IMR-90 (cell line): Measurements from ENCODE around the gene LAMA4. TPM values are rescaled to one million over a fixed set of nuclear protein-coding genes. Genes with fewer than 3 reads are reported as not detected.

Experiments
- ATAC-seq: fragments of 200-7000 bp; cut with Tn5 transposase; 2 replicates; pipeline ENCODE4 v1.9.1; 2020; ENCODE audit warnings: low read depth, mild to moderate bottlenecking, moderate library complexity
- BruUV-seq: library from RNA; stranded (reverse); fragments of 400-500 nt; replicated peaks from 2 replicates; lab custom pipeline; 2021; lab: Mats Ljungman, UMichigan
- CTCF ChIA-PET: fragments of 300-600 bp; formaldehyde crosslinking; extraction: SDS; loops from one replicate; lab custom pipeline; 2021; ENCODE audit warnings: antibody characterized with exemption; lab: Yijun Ruan, JAX
- POLR2A ChIA-PET: fragments of 300-600 bp; sonication (Branson Sonifier 250); formaldehyde crosslinking; loops from one replicate; lab custom pipeline; 2022; ENCODE audit warnings: antibody characterized with exemption; ENCODE audit not compliant: unreplicated experiment; lab: Charles Lee
- DNase-seq: peaks from one replicate; pipeline ENCODE4 v3.0.0; 2013
- H2AFZ ChIP-seq: replicated peaks from 2 replicates; pipeline ENCODE3; 2013; ENCODE audit warnings: low read length, mild to moderate bottlenecking; ENCODE audit not compliant: poor library complexity
- H2AK5ac ChIP-seq: 2 replicates; pipeline ENCODE4 v1.6.1; 2013; ENCODE audit warnings: low read depth, low read length, inconsistent platforms
- H2AK9ac ChIP-seq: replicated peaks from 2 replicates; pipeline ENCODE3; 2013; ENCODE audit warnings: mild to moderate bottlenecking, low read depth, low read length, moderate library complexity; ENCODE audit not compliant: poor library complexity
- H2BK120ac ChIP-seq: 2 replicates; pipeline ENCODE4 v1.6.1; 2013; ENCODE audit warnings: low read depth, low read length, inconsistent platforms
- H2BK15ac ChIP-seq: 3 replicates; pipeline ENCODE4 v1.6.1; 2013; ENCODE audit warnings: low read depth, low read length, inconsistent platforms
- H2BK20ac ChIP-seq: 2 replicates; pipeline ENCODE4 v1.6.1; 2013; ENCODE audit warnings: low read depth, mild to moderate bottlenecking, inconsistent platforms, low read length, moderate library complexity
- H2BK5ac ChIP-seq: 2 replicates; pipeline ENCODE4 v1.6.1; 2013; ENCODE audit warnings: mild to moderate bottlenecking, low read depth, low read length, inconsistent platforms; ENCODE audit not compliant: poor library complexity, severe bottlenecking
- H3K14ac ChIP-seq: replicated peaks from 2 replicates; pipeline ENCODE4 v1.6.1; 2013; ENCODE audit warnings: low read depth, low read length, inconsistent platforms
- H3K18ac ChIP-seq: 2 replicates; pipeline ENCODE4 v1.6.1; 2013; ENCODE audit warnings: low read depth, low read length, control low read depth
- H3K23ac ChIP-seq: 2 replicates; pipeline ENCODE4 v1.6.1; 2013; ENCODE audit warnings: low read depth, low read length, inconsistent platforms
- H3K27ac ChIP-seq: 2 replicates; pipeline ENCODE4 v1.5.1; 2013; ENCODE audit warnings: mild to moderate bottlenecking, control low read depth, low read length; ENCODE audit not compliant: insufficient read depth
- H3K27me3 ChIP-seq: 2 replicates; pipeline ENCODE4 v1.6.1; 2013; ENCODE audit warnings: low read length; ENCODE audit not compliant: control insufficient read depth, insufficient read depth
- H3K36me3 ChIP-seq: 2 replicates; pipeline ENCODE4 v1.6.1; 2013; ENCODE audit warnings: low read length, mixed read lengths; ENCODE audit not compliant: control insufficient read depth, insufficient read depth
- H3K4ac ChIP-seq: 2 replicates; pipeline ENCODE4 v1.6.1; 2013; ENCODE audit warnings: low read depth, low read length, inconsistent platforms
- H3K4me1 ChIP-seq: 2 replicates; pipeline ENCODE4 v1.6.1; 2013; ENCODE audit warnings: low read length, mixed read lengths; ENCODE audit not compliant: control insufficient read depth, insufficient read depth
- H3K4me2 ChIP-seq: 2 replicates; pipeline ENCODE4 v1.6.1; 2013; ENCODE audit warnings: low read depth, mild to moderate bottlenecking, control low read depth, low read length, moderate library complexity
- H3K4me3 ChIP-seq: 2 replicates; pipeline ENCODE4 v1.5.1; 2013; ENCODE audit warnings: low read depth, mild to moderate bottlenecking, control low read depth, low read length, moderate library complexity; ENCODE audit not compliant: insufficient read depth
- H3K56ac ChIP-seq: 2 replicates; pipeline ENCODE4 v1.6.1; 2013; ENCODE audit warnings: low read length, inconsistent platforms; ENCODE audit not compliant: insufficient read depth; ENCODE audit errors: extremely low read depth
- H3K79me1 ChIP-seq, 2 experiments: 2 replicates each; pipeline ENCODE4 v1.6.1; 2013; ENCODE audit warnings: low read length in 2 of 2, inconsistent platforms in 1 of 2, low read depth in 1 of 2
- H3K9ac ChIP-seq: 2 replicates; pipeline ENCODE4 v1.6.1; 2013; ENCODE audit warnings: low read depth, low read length, control low read depth
- H3K9me1 ChIP-seq: 2 replicates; pipeline ENCODE4 v1.6.1; 2013; ENCODE audit warnings: low read length, inconsistent platforms; ENCODE audit not compliant: insufficient read depth
- H3K9me3 ChIP-seq: 2 replicates; pipeline ENCODE4 v1.6.1; 2013; ENCODE audit warnings: low read length; ENCODE audit not compliant: control insufficient read depth, insufficient read depth
- H4K20me1 ChIP-seq: 2 replicates; pipeline ENCODE4 v1.6.1; 2013; ENCODE audit warnings: low read length, inconsistent platforms; ENCODE audit not compliant: insufficient read depth
- H4K5ac ChIP-seq: 2 replicates; pipeline ENCODE4 v1.6.1; 2013; ENCODE audit warnings: mild to moderate bottlenecking, low read depth, low read length, control low read depth
- H4K8ac ChIP-seq, 2 experiments: 2 replicates each; pipeline ENCODE4 v1.6.1; 2013; ENCODE audit warnings: low read depth in 2 of 2, low read length in 2 of 2, control low read depth in 1 of 2, inconsistent platforms in 1 of 2
- H4K91ac ChIP-seq: 2 replicates; pipeline ENCODE4 v1.6.1; 2013; ENCODE audit warnings: low read depth, low read length, inconsistent platforms; ENCODE audit not compliant: insufficient read depth
- BHLHE40 ChIP-seq: fragments of 150-350 bp; IDR thresholded peaks from 2 replicates; pipeline ENCODE4 v1.6.1; 2016; ENCODE audit warnings: mild to moderate bottlenecking, low read depth, low read length
- CEBPB ChIP-seq: IDR thresholded peaks from 2 replicates; pipeline ENCODE4 v1.6.1; 2012; ENCODE audit warnings: low read depth, low read length, improper control_type of control experiment
- CHD1 ChIP-seq: IDR thresholded peaks from 2 replicates; pipeline ENCODE4 v1.6.1; 2012; ENCODE audit warnings: low read depth, low read length, improper control_type of control experiment
- CTCF ChIP-seq: conservative IDR thresholded peaks from 2 replicates; pipeline ENCODE4 v1.5.1; 2012; ENCODE audit warnings: mild to moderate bottlenecking, low read depth, low read length, improper control_type of control experiment
- FOS ChIP-seq: fragments of 150-350 bp; IDR thresholded peaks from 2 replicates; pipeline ENCODE4 v1.6.1; 2016; ENCODE audit warnings: low read depth, low read length
- MAFK ChIP-seq: IDR thresholded peaks from 2 replicates; pipeline ENCODE4 v1.6.1; 2012; ENCODE audit warnings: low read depth, low read length, improper control_type of control experiment
- MAZ ChIP-seq: IDR thresholded peaks from 2 replicates; pipeline ENCODE4 v1.6.1; 2012; ENCODE audit warnings: low read depth, mild to moderate bottlenecking, low read length, improper control_type of control experiment, moderate library complexity, borderline replicate concordance
- MXI1 ChIP-seq: IDR thresholded peaks from 2 replicates; pipeline ENCODE4 v1.6.1; 2012; ENCODE audit warnings: low read depth, mild to moderate bottlenecking, low read length, moderate library complexity, borderline replicate concordance
- NFE2L2 ChIP-seq: fragments of 150-350 bp; IDR thresholded peaks from 2 replicates; pipeline ENCODE4 v1.6.1; 2016; ENCODE audit warnings: low read depth, mild to moderate bottlenecking, low read length
- POLR2A ChIP-seq: IDR thresholded peaks from 2 replicates; pipeline ENCODE4 v1.6.1; 2012; ENCODE audit warnings: mild to moderate bottlenecking, low read depth, low read length
- RAD21 ChIP-seq: IDR thresholded peaks from 2 replicates; pipeline ENCODE4 v1.6.1; 2012; ENCODE audit warnings: low read length, improper control_type of control experiment
- RCOR1 ChIP-seq: IDR thresholded peaks from 2 replicates; pipeline ENCODE4 v1.6.1; 2012; ENCODE audit warnings: mild to moderate bottlenecking, low read length, improper control_type of control experiment; ENCODE audit not compliant: insufficient replicate concordance
- RFX5 ChIP-seq: IDR thresholded peaks from 2 replicates; pipeline ENCODE4 v1.8.0; 2012; ENCODE audit warnings: low read depth, mild to moderate bottlenecking, low read length, moderate library complexity
- SMC3 ChIP-seq: fragments of 150-350 bp; IDR thresholded peaks from 2 replicates; pipeline ENCODE4 v1.6.1; 2016; ENCODE audit warnings: low read depth, mild to moderate bottlenecking, antibody characterized with exemption, low read length, moderate library complexity
- WGBS, 2 experiments: methylation state at CpG; one replicate each; pipeline versions ENCODE4 v1.1.5 to v1.1.7; 2013; ENCODE audit warnings: missing lambda C conversion rate in 2 of 2; ENCODE audit not compliant: insufficient read length in 1 of 2; ENCODE audit errors: extremely low coverage in 2 of 2; 5-methylcytosine and 5-hydroxymethylcytosine counted together
- dilution Hi-C: fragments of 300-500 bp; cut with HindIII; formaldehyde crosslinking; loops from one replicate; pipeline ENCODE4 v1.14.3; 2018; ENCODE audit warnings: low sequenced_read_pairs; ENCODE audit not compliant: unreplicated experiment
- in situ Hi-C: fragments of 300-500 bp; cut with MboI; formaldehyde crosslinking; loops from 3 replicates; pipeline ENCODE4 v1.14.3; 2019; ENCODE audit warnings: low sequenced_read_pairs, inconsistent platforms, mixed read lengths
- intact Hi-C: fragments of 100-400 bp; cut with micrococcal nuclease; formaldehyde crosslinking; loops from 2 replicates; pipeline ENCODE4 v1.10.0; 2022
- polyA plus RNA-seq, 3 experiments: library from polyadenylated mRNA; depleted of rRNA; stranded (reverse); fragments of >200 nt; gene quantifications; 2 replicates each; pipeline ENCODE4 v1.2.3, GENCODE V29; 2012; ENCODE audit warnings: low replicate concordance in 1 of 3
- total RNA-seq: library from RNA; depleted of rRNA; stranded (reverse); fragments of >200 nt; gene quantifications from 2 replicates; pipeline ENCODE4 v1.2.3, GENCODE V29; 2012
- TF ChIP-seq, protein P1 (sequence below): fragments of 150-350 bp; IDR thresholded peaks from 2 replicates; pipeline ENCODE4 v1.6.1; 2017; ENCODE audit warnings: mild to moderate bottlenecking, antibody characterized with exemption, low read length, low read depth
- TF ChIP-seq, protein P2 (sequence below): fragments of 150-350 bp; IDR thresholded peaks from 2 replicates; pipeline ENCODE4 v1.6.1; 2016; ENCODE audit warnings: low read depth, mild to moderate bottlenecking, low read length, moderate library complexity, borderline replicate concordance

Gene LAMA4
- total and polyA plus RNA-seq, 2 of the 4 experiments (the other 2 are of a cell fraction), result 33.9 to 35.8 TPM

GRCh38 chr6:112141707-112142106, 112.7 kb downstream of the LAMA4 start:
- Histone ChIP-seq H4K91ac (no peak overlapping the region), H4K8ac (no peak overlapping the region), H4K20me1 (no peaks in the 10 kb centered on the region), H2AFZ (no peak overlapping the region), H3K14ac (no peak overlapping the region), H3K4me1 (no peaks in the 10 kb centered on the region), H2BK20ac (no peak overlapping the region), H3K4me3 (no peak overlapping the region), H3K27ac (no peak overlapping the region), H3K36me3 (peaks cover 57% of the 10 kb centered on the region), H3K9ac (no peak overlapping the region), H3K9me1 (peaks cover 4% of the 10 kb centered on the region; the same call in 1 of the 2 replicates), H3K4me2 (no peak overlapping the region), H3K27me3 (no peaks in the 10 kb centered on the region), H3K18ac (no peak overlapping the region), H2AK9ac (no peak overlapping the region), H2BK15ac (no peak overlapping the region), H3K4ac (no peak overlapping the region), H2AK5ac (no peak overlapping the region), H2BK120ac (no peak overlapping the region), H2BK5ac (no peak overlapping the region), H3K56ac (no peak overlapping the region), H4K5ac (no peak overlapping the region), H3K23ac (no peak overlapping the region), H3K79me1 (no peaks in the 10 kb centered on the region), H3K9me3 (no peaks in the 10 kb centered on the region)
- in situ Hi-C loops, result no loop called here
- intact Hi-C loops, result no loop called here
- ChIA-PET POLR2A (no interaction called here), CTCF (interaction anchor here (0.7 kb wide), 1 partner anchor 1803 kb away, joined by 3 read pairs; no protein-coding TSS in a partner anchor)
- BruUV-seq, result no TSS peak
- no CpG with 5 or more reads among the region's 2 CpGs for WGBS, 2 experiments
- no peak for DNase-seq
- no peak for ATAC-seq
- TF ChIP-seq FOS (no peak), CHD1 (no peak), POLR2A (no peak), RCOR1 (no peak), MXI1 (no peak), CEBPB (no peak), MAFK (no peak), BHLHE40 (no peak), NFE2L2 (no peak), RAD21 (no peak), MAZ (no peak), SMC3 (no peak), RFX5 (no peak), CTCF (no peak)
- TF ChIP-seq, protein P1, sequence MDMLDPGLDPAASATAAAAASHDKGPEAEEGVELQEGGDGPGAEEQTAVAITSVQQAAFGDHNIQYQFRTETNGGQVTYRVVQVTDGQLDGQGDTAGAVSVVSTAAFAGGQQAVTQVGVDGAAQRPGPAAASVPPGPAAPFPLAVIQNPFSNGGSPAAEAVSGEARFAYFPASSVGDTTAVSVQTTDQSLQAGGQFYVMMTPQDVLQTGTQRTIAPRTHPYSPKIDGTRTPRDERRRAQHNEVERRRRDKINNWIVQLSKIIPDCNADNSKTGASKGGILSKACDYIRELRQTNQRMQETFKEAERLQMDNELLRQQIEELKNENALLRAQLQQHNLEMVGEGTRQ, result no peak
- TF ChIP-seq, protein P2, sequence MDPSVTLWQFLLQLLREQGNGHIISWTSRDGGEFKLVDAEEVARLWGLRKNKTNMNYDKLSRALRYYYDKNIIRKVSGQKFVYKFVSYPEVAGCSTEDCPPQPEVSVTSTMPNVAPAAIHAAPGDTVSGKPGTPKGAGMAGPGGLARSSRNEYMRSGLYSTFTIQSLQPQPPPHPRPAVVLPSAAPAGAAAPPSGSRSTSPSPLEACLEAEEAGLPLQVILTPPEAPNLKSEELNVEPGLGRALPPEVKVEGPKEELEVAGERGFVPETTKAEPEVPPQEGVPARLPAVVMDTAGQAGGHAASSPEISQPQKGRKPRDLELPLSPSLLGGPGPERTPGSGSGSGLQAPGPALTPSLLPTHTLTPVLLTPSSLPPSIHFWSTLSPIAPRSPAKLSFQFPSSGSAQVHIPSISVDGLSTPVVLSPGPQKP, result no peak
- dilution Hi-C loops, result no loop called here
